WTC11 (cell line): Measurements from ENCODE around the gene CCDC69. TPM values are rescaled to one million over a fixed set of nuclear protein-coding genes. Genes with fewer than 3 reads are reported as not detected.

Experiments
- CBFB ChIP-seq: sonication (generic); formaldehyde crosslinking; IDR thresholded peaks from 2 replicates; pipeline ENCODE4 v1.8.1; 2022; ENCODE audit warnings: mild to moderate bottlenecking, low read depth, missing genetic modification reagents
- CREB1 ChIP-seq: sonication (generic); formaldehyde crosslinking; IDR thresholded peaks from 2 replicates; pipeline ENCODE4 v1.8.0; 2023; ENCODE audit warnings: mild to moderate bottlenecking, missing genetic modification reagents
- E2F5 ChIP-seq: sonication (generic); formaldehyde crosslinking; IDR thresholded peaks from 2 replicates; pipeline ENCODE4 v1.8.1; 2022; ENCODE audit warnings: mild to moderate bottlenecking, moderate library complexity, missing genetic modification reagents
- EMX1 ChIP-seq: fragments of 250-450 bp; sonication (Bioruptor Pico); IDR thresholded peaks from 2 replicates; pipeline ENCODE4 v1.8.0; 2021; ENCODE audit warnings: mild to moderate bottlenecking
- ESRRA ChIP-seq: sonication (generic); formaldehyde crosslinking; IDR thresholded peaks from 2 replicates; pipeline ENCODE4 v1.8.1; 2022; ENCODE audit warnings: mild to moderate bottlenecking, missing genetic modification reagents, borderline replicate concordance
- FOXJ3 ChIP-seq: sonication (generic); formaldehyde crosslinking; IDR thresholded peaks from 2 replicates; pipeline ENCODE4 v1.9.0; 2021; ENCODE audit warnings: missing genetic modification reagents, mild to moderate bottlenecking, borderline replicate concordance
- GABPB1 ChIP-seq: sonication (generic); formaldehyde crosslinking; IDR thresholded peaks from 2 replicates; pipeline ENCODE4 v1.8.1; 2023; ENCODE audit warnings: mild to moderate bottlenecking, missing genetic modification reagents
- HMGXB4 ChIP-seq: sonication (generic); formaldehyde crosslinking; IDR thresholded peaks from 2 replicates; pipeline ENCODE4 v1.8.1; 2023; ENCODE audit warnings: mild to moderate bottlenecking, moderate library complexity, missing genetic modification reagents
- JUN ChIP-seq: sonication (generic); formaldehyde crosslinking; IDR thresholded peaks from 2 replicates; pipeline ENCODE4 v1.8.0; 2023; ENCODE audit warnings: mild to moderate bottlenecking, missing genetic modification reagents
- KAT7 ChIP-seq: sonication (generic); formaldehyde crosslinking; IDR thresholded peaks from 2 replicates; pipeline ENCODE4 v1.8.1; 2023; ENCODE audit warnings: missing genetic modification reagents, mild to moderate bottlenecking, borderline replicate concordance
- NR1H2 ChIP-seq: sonication (generic); formaldehyde crosslinking; IDR thresholded peaks from 2 replicates; pipeline ENCODE4 v1.9.0; 2021; ENCODE audit warnings: mild to moderate bottlenecking, moderate library complexity, missing genetic modification reagents
- RELA ChIP-seq: sonication (generic); formaldehyde crosslinking; IDR thresholded peaks from 2 replicates; pipeline ENCODE4 v1.8.1; 2022; ENCODE audit warnings: missing genetic modification reagents, mild to moderate bottlenecking, borderline replicate concordance
- RORB ChIP-seq: fragments of 250-450 bp; sonication (Bioruptor Pico); IDR thresholded peaks from 2 replicates; pipeline ENCODE4 v1.9.0; 2021; ENCODE audit warnings: mild to moderate bottlenecking
- SOX15 ChIP-seq: fragments of 250-450 bp; sonication (Bioruptor Pico); IDR thresholded peaks from 2 replicates; pipeline ENCODE4 v1.9.0; 2021; ENCODE audit warnings: mild to moderate bottlenecking
- SP1 ChIP-seq: sonication (generic); formaldehyde crosslinking; conservative IDR thresholded peaks from 2 replicates; pipeline ENCODE4 v1.8.1; 2022; ENCODE audit warnings: missing genetic modification reagents
- USF2 ChIP-seq: sonication (generic); formaldehyde crosslinking; IDR thresholded peaks from 2 replicates; pipeline ENCODE4 v1.8.1; 2023; ENCODE audit warnings: mild to moderate bottlenecking, missing genetic modification reagents, moderate library complexity
- ZBTB21 ChIP-seq: sonication (generic); formaldehyde crosslinking; IDR thresholded peaks from 2 replicates; pipeline ENCODE4 v1.8.1; 2023; ENCODE audit warnings: mild to moderate bottlenecking, missing genetic modification reagents, borderline replicate concordance
- ZNF281 ChIP-seq: sonication (generic); formaldehyde crosslinking; IDR thresholded peaks from 2 replicates; pipeline ENCODE4 v1.8.0; 2023; ENCODE audit warnings: mild to moderate bottlenecking, missing genetic modification reagents
- ZNF317 ChIP-seq: sonication (generic); formaldehyde crosslinking; IDR thresholded peaks from 2 replicates; pipeline ENCODE4 v1.8.1; 2023; ENCODE audit warnings: low read depth, mild to moderate bottlenecking, moderate library complexity, missing genetic modification reagents, borderline replicate concordance
- ZNF423 ChIP-seq: fragments of 250-450 bp; sonication (Bioruptor Pico); IDR thresholded peaks from 2 replicates; pipeline ENCODE4 v2.1.2; 2022; ENCODE audit warnings: mild to moderate bottlenecking, moderate library complexity
- total RNA-seq: library from RNA; stranded (reverse); gene quantifications from 3 replicates; pipeline ENCODE4 v1.2.3, GENCODE V29; 2021
- TF ChIP-seq, protein P1 (sequence below): fragments of 250-450 bp; sonication (Bioruptor Pico); IDR thresholded peaks from 2 replicates; pipeline ENCODE4 v1.8.0; 2021; ENCODE audit warnings: mild to moderate bottlenecking
- TF ChIP-seq, protein P2 (sequence below): sonication (generic); formaldehyde crosslinking; IDR thresholded peaks from 2 replicates; pipeline ENCODE4 v1.8.1; 2023; ENCODE audit warnings: mild to moderate bottlenecking, missing genetic modification reagents, moderate library complexity
- TF ChIP-seq, protein P3 (sequence below): sonication (generic); formaldehyde crosslinking; IDR thresholded peaks from 2 replicates; pipeline ENCODE4 v1.8.0; 2022; ENCODE audit warnings: missing genetic modification reagents
- TF ChIP-seq, protein P4 (sequence below): fragments of 250-450 bp; sonication (Bioruptor Pico); conservative IDR thresholded peaks from 2 replicates; pipeline ENCODE4 v1.9.0; 2021; ENCODE audit warnings: mild to moderate bottlenecking

The CCDC69 gene
- total RNA-seq, 1 experiment from 2014 or later = 12.4 TPM

- TF ChIP-seq NR1H2 (CRISPR knock-in tag) (no peak), CBFB (CRISPR knock-in tag) (no peak), ZBTB21 (no peak), EMX1 (CRISPR knock-in tag) (no peak), FOXJ3 (no peak), RELA (CRISPR knock-in tag) (0 out of 2 replicates have a peak, but pooled peaks have one; percentile 20), SOX15 (no peak), GABPB1 (CRISPR knock-in tag) (0 out of 2 replicates have a peak, but pooled peaks have one; percentile 30), CREB1 (CRISPR knock-in tag) (no peak), ESRRA (0 out of 2 replicates have a peak, but pooled peaks have one; percentile 20), ZNF317 (CRISPR knock-in tag) (no peak), RORB (no peak), USF2 (CRISPR knock-in tag) (no peak), ZNF423 (CRISPR knock-in tag) (no peak), SP1 (CRISPR knock-in tag) (no peak), JUN (CRISPR knock-in tag) (no peak), HMGXB4 (CRISPR knock-in tag) (peak; percentile 74; the same call in 1 of the 2 replicates), ZNF281 (CRISPR knock-in tag) (no peak), E2F5 (no peak), KAT7 (CRISPR knock-in tag) (peak; percentile 64; the same call in 1 of the 2 replicates)
- TF ChIP-seq, protein P1, sequence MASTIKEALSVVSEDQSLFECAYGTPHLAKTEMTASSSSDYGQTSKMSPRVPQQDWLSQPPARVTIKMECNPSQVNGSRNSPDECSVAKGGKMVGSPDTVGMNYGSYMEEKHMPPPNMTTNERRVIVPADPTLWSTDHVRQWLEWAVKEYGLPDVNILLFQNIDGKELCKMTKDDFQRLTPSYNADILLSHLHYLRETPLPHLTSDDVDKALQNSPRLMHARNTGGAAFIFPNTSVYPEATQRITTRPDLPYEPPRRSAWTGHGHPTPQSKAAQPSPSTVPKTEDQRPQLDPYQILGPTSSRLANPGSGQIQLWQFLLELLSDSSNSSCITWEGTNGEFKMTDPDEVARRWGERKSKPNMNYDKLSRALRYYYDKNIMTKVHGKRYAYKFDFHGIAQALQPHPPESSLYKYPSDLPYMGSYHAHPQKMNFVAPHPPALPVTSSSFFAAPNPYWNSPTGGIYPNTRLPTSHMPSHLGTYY (CRISPR knock-in tag) = peak; percentile 51; the same call in 1 of the 2 replicates
- TF ChIP-seq, protein P2, sequence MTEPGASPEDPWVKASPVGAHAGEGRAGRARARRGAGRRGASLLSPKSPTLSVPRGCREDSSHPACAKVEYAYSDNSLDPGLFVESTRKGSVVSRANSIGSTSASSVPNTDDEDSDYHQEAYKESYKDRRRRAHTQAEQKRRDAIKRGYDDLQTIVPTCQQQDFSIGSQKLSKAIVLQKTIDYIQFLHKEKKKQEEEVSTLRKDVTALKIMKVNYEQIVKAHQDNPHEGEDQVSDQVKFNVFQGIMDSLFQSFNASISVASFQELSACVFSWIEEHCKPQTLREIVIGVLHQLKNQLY = no peak
- TF ChIP-seq, protein P3, sequence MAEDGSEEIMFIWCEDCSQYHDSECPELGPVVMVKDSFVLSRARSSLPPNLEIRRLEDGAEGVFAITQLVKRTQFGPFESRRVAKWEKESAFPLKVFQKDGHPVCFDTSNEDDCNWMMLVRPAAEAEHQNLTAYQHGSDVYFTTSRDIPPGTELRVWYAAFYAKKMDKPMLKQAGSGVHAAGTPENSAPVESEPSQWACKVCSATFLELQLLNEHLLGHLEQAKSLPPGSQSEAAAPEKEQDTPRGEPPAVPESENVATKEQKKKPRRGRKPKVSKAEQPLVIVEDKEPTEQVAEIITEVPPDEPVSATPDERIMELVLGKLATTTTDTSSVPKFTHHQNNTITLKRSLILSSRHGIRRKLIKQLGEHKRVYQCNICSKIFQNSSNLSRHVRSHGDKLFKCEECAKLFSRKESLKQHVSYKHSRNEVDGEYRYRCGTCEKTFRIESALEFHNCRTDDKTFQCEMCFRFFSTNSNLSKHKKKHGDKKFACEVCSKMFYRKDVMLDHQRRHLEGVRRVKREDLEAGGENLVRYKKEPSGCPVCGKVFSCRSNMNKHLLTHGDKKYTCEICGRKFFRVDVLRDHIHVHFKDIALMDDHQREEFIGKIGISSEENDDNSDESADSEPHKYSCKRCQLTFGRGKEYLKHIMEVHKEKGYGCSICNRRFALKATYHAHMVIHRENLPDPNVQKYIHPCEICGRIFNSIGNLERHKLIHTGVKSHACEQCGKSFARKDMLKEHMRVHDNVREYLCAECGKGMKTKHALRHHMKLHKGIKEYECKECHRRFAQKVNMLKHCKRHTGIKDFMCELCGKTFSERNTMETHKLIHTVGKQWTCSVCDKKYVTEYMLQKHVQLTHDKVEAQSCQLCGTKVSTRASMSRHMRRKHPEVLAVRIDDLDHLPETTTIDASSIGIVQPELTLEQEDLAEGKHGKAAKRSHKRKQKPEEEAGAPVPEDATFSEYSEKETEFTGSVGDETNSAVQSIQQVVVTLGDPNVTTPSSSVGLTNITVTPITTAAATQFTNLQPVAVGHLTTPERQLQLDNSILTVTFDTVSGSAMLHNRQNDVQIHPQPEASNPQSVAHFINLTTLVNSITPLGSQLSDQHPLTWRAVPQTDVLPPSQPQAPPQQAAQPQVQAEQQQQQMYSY = no peak
- TF ChIP-seq, protein P4, sequence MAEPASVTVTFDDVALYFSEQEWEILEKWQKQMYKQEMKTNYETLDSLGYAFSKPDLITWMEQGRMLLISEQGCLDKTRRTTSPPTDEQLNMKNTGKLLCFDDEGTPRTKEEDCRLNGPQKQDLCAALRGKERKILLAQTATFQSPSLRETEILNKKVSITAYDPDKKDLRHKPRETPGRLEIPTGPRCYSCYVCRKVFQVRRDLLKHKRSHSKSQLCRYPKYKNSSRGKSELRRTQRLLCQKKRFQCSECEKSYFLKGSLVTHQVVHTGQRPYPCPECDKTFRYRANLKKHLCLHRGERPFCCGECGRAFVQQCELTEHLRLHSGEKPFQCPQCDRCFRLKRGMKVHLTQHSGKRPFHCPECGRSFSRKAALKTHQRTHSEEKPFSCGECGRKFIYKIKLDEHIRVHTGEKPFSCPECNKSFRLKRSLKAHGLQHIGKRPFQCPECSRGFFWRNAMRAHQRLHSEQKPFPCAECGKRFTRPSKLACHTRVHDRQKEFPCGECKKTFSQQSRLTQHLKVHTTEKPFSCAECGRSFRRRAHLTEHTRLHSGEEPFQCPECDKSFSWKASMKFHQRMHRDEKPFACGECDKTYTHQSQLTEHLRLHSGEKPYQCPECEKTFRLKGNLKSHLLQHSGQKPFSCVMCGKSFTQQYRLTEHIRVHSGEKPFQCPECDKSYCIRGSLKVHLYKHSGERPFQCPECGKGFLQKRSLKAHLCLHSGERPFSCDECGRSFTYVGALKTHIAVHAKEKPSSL (CRISPR knock-in tag) = no peak
Observed at GRCh38 chr5:151223447-151224264, at the start of gene CCDC69 (continued).
